HG02642 (cell line): ENCODE data around the gene TPRX2.
"Not testable (repeated sequence)": the region's sequence is repeated elsewhere in the genome, so short reads cannot be mapped to it uniquely, and the experiment has no call there.

Experiments
- ATAC-seq: cut with Tn5 transposase; IDR thresholded peaks from one replicate; pipeline ENCODE4 v1.9.1; 2021; ENCODE audit warnings: mild to moderate bottlenecking; ENCODE audit not compliant: unreplicated experiment, poor library complexity

The TPRX2 gene

DNA sequence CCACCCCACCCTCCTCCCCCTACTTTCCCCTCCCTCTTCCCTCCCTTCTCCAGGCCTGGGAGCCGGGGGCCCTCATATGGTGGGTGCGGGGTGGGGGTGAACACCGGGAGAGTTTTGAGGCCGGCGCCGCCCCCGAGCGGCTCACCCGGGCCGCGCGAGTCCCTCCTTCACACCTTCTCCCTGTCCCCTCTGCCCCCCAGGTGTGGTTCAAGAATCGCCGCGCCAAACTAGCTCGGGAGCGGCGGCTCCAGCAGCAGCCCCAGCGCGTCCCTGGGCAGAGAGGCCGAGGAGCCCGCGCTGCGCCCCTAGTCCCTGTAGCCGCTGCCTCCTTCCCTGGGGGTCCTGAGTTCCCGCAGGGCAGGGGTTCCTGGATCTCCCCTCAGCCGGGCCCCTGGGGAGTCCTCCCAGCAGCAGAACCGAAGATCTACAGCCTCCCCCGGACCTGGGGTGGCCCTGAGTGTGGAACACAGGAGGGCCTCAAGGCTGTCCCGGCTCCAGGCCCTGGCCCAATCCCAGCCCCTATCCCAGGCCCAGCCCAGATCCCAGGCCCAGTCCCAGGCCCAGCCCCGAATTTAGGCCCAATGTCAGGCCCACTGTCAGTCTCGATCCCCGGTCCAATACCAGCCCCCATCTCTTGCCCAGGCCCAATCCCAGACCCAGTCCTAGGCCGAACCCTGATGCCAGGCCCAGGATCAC lies 1.7 kb downstream of the TPRX2 start:
- ATAC-seq = no peak

DNA sequence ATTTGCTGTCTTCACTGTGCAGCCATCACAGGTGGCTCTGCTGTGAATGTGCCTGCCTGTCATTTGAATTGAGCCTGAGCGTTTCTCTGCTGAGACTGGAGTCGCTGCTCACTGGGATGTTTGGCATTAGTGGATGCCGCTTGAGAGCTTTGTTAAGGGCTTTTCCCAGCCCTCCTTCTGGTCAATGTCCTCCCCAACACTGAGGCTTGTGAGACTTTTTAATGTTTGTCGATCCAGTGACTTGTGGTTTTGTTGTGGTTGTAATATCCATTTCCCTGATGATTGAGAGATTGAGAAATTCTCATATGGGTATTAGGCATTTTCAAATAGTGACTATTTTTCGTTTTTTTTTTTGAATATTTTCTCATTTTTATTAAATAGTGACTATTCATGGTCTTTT lies 2.6 kb downstream of the TPRX2 start:
- no peak for ATAC-seq

DNA sequence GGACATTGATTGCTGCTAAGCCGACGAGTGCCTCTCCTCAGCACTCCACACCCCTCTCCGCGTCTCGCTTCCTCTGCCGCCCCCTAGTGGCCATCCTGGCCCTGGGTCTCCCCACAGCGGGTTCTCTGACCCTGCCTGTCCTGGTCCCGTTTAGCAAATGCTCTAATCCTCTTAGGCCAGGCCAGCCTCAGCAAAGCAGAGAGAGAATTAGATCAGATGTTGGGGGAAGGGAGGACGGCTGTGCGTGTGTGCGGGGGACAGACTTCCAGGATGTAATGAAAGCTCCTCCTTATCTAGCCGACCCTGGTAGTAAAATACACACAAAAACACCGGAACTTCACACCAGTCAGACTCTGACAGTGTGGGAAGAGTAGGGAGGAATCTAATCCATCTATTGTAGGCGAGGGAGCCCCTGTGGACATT lies 4.5 kb downstream of the TPRX2 start:
- ATAC-seq = no peak

DNA sequence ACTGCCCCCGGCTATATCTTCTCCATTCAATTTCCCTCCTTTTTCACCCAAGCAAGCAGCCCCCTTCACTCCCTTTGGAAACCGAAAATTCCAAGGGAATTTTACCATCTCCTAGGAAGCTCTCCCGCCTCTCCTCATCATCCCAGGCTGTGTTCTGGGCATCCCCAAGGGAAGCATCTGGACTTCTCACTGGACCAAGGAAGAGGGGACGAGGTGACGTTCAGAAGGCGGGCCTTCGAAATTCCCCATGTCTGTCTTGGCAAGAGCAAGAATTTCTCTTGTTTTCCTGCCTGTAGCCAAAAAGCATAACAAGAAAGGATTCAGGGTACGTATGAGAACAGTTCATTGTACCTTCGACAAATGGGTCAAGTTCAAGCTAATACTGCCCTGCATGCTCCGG lies 6.1 kb downstream of the TPRX2 start:
- no peak for ATAC-seq

DNA sequence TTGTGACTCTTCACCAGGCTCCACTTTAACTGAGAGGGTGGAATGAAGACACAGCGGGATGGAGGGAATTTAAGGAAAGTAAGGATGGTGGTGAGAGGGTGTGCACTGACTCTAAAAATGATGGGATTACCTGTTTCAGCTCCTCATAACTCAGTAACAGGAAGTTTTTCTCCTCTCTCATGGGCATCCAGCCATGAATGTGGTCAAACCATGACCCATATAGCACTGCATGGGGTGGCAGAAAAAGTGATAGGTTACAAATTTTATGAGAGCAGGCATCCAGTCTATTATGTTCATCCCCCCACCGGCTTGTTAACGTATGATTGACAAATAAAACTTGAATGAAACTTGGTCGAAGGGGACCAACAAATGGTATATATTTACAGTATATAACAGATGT lies 19.9 kb downstream of the TPRX2 start:
- no peak for ATAC-seq

DNA sequence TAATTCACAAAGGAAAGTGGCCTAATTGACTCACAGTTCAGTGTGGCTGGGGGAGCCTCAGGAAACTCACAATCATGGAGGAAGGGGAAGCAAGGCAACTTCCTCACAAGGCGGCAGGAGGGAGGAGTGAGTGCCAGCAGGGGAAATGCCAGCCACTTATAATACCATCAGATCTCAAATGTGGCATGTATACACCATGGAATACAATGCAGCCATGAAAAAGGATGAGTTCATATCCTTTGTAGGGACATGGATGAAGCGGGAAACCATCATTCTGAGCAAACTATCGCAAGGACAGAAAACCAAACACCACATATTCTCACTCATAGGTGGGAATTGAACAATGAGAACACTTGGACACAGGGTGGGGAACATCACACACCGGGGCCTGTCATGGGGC lies 20.4 kb downstream of the TPRX2 start:
- ATAC-seq = not testable (repeated sequence)

DNA sequence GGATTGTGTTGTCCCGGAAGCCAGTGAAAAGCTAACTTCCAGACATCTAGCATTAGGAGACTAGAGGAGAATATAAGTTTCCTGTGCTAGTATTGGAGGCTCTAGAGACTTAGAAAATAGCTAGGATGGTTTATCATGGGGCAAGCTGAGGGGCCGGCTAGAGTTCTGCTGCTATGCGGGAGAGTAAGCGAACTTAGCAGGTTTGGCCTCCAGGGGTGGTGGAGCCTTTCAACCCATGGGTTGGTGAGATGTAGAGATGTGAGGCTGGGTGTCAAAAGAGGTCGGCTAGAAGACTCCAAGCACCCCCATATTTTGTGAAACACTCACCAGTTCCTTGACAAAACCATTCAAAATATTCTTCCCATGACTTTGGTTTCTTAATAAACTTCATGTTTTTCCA lies 22.7 kb downstream of the TPRX2 start:
- ATAC-seq = no peak

DNA sequence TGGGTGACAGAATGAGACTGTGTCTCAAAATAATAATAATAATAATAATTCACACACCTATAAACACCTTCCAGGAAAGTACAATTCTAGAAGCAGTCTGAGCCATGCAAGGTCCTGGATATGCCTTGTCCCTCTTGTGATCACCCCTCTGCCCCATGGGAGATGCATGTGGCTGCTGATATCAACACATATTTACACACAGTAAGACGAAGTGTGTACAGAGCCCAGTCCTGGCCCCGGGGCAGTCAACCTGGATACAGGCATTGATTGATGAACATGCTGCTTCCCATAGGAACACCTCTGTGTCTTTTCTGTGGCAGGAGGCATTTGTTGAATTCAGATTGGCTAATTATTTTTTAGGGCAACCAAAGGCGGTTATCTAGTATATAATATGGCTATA lies 23.9 kb downstream of the TPRX2 start:
- no peak for ATAC-seq

DNA sequence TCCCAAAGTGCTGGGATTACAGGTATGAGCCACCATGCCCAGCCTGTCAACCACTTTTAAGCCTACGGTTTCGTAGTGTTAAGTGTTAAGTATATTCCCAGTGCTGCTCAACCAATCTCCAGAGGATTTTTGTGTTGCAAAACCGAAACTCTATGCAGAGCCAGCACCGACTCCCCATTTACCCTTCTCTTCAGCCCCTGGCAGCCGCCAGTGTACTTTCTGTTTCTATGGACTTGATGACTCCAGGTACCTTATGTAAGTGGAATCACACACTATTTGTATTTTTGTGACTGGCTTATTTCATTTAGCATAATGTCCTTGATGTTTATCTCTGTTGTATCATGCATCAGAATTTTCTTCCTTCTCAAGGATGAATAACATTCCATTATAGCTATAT lies 26.0 kb downstream of the TPRX2 start:
- no peak for ATAC-seq

DNA sequence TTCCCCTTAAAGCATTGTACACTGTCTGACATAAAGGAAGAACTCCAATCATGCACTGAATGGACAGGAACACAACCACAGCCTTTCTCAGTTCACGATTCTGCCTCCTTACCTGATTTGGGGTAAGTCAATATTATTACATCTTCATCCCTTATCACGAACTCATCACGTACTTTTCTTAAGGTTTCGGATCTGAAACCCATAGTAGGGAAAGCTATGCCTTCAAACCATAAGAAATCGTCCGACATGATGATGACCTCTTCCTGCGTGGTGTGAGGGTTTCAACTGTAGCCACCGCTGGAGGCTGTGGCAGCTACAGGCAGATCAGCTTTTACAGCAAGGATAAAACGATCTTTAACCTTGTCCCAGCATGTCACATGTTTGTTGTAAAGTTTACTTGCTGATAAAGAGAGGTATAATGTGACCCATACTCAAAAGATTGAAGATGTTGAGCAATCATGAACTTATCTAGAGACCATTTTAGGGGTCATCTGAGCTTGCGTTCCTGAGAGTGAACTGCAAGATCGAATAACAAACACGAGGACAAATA lies 27.1 kb downstream of the TPRX2 start, which contains the start of gene SULT2A1:
Gene SULT2A1, minus strand, starts transcription at position 306 of the 550 bp plus-strand sequence. Its CDS starts 58 bp downstream, at position 248.
- ATAC-seq = no peak

DNA sequence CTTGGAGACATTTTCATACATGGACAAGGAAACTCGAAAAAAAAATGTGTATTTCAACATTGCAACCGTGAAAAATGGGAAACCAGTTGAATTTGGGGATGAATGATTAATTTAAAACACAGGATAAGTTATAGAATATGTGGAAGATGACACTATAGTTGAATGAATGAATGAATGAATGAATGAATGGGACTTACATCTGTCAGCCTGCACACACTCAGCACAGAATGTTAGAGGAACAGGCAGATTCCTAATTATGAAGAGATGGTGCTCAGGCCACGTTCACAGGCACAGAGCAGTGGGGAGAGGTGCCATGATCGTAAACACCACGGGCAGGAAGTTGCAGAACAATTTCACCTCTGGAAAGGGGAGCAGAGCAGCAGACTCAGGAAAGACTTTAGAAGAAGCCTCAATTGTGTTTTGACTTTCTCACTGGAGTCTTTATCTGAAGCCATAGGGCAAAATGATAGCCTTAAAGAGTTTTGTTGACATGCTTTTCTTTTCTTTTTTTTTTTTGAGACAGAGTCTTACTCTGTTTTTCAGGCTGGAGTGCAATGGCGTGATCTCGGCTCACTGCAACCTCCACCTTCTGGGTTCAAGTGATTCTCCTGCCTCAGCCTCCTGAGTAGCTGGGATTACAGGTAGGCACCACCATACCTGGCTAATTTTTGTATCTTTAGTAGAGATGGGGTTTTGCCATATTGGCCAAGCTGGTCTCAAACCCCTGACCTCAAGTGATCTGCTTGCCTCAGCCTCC lies 32.0 kb downstream of the TPRX2 start:
- no peak for ATAC-seq

DNA sequence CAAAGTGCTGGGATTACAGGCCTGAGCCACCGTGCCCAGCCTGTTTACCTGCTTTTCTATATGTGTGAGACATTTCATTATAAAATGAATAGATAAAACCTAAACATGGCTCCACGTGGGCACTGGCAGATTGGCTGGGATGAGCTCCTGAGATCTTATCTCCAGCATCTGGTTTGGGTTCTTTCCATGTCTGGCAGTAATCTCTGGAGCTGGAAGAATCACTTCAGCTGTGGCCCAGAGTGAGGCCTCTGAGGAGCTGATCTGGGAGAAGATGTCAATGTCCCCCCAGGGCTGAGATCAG lies 32.5 kb downstream of the TPRX2 start:
- no peak for ATAC-seq

DNA sequence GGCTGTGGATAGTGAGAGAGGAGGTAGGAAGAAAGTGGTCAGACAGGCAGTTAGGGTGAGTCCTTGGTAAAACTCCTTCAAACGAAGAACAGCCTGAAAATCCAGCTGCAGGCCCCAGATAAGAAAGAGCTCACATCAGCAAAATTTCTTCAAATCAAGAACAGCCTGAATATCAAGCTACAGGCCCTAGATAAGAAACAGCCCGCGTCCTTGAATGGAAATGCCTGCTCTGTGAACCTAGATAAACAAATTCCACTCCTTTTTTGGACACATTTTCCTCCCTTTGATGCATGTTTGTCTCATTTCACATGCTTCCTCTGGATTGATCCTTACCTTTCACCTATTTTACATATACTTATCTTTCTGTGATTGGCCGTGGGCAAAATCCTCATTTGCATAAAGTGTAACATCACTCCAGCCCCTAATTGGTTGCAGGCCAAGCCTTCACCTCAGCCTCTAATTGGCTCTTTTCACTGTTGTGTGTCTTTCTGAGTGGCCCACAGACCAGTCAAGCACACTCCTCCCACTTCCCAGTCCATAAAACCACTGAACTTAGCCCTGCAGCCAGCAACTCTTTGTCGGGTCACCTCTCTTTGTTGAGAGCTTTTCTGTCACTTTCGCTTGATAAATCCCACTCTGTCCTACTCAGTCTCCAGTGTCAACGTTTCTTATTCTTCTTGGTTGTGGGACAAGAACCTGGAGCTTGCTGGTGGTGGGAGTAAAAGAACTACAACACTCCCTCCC lies 33.1 kb downstream of the TPRX2 start:
- ATAC-seq = no peak

DNA sequence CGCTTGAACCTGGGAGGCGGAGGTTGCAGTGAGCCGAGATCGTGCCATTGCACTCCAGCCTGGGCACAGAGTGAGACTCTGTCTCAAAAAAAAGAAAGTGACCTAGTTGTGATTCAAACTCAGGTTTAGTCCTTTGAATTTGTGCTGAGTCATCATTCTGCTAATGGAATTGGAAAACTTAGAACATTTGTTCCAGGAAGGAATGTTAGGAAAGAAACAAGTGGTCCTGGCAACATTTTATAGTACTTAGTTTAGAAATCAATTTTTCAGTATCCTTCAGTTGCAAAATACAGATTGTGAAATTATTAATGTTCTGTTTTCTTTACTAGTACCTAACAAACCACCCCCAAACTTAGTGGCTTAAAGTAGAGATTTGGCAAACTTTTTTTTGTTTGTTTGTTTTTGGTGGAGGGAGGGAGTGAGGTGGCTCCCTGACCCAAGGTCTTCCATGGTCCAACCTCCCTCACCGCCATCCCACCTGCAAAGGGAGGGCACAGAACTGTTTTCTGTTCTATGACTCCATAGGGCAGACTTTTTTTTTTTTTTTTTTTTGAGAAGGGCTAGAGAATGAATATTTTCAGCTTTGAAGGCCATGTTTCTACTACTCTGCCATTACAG lies 36.2 kb downstream of the TPRX2 start:
- no peak for ATAC-seq

DNA sequence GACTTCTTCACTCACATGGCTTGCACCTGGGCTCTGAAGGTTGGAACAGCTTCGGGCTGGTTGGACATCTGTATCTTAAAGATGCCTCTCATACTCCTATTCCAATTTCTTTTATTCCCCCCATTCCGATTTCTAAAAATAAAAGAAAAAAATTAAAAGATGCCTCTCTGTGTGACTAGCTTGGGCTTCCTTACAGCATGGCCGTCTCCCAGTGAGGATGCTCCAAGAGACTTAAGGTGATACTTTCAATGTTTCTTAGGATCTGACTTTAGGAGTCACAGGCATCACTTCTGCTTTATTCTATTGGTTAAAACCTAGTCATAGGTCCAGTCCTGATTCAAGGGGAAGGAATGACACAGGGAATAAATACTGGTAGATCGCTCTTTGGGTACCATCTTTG lies 37.0 kb downstream of the TPRX2 start:
- no peak for ATAC-seq

DNA sequence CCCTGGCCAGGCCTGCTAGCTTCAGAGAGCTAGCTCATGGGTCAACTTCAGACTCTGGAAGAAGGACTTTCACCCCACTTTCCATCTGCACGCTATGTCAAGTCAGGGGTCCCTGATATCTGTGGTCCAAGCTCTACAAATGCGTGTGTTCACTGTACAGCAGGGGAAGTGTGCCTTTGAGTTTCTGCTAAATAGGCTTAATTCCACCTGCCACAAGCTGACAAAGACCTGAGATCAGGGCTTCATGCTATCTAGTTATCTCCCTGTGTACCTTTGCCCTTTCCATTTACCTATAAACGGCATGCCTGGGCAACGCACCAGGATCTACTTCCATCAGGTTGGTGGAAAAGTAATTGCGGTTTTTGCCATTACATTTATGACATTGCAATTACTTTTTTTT lies 37.7 kb downstream of the TPRX2 start:
- no peak for ATAC-seq

DNA sequence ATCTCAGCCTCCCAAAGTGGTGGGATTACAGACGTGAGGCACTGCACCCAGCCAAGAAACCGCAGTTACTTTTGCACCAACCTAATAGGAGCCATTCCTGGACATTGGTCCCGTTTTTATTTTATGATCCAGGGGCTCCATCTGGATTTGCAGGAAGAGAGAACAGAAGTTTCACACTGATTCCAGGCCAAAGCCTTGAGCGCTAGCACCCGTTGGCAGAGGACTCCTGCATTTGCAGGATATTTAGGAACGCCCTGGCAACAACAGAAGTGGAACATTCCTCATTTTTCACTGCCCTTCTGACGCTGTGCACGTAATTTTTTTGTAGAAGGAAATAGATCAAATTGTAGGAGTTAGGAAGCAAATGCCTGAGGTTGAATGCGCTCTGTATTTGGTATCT lies 38.8 kb downstream of the TPRX2 start:
- ATAC-seq = no peak

DNA sequence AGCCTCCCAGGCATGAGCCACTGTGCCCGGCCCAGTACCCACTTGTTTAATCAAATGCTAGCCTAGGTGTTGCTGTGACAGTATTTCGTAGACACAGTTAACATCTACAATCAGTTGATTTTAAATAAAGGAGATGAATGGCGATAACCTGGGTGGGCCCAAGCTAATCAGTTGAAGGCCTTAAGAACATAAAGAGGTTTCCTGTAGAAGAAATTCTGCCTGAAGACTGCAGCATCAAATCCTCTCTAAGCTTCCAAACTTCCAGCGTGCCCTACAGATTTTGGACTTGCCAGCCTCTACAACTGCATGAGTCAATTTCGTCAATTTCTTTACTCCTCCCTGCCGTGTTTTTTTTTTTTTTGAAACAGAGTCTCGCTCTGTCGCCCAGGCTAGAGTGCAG lies 40.3 kb downstream of the TPRX2 start:
- no peak for ATAC-seq

DNA sequence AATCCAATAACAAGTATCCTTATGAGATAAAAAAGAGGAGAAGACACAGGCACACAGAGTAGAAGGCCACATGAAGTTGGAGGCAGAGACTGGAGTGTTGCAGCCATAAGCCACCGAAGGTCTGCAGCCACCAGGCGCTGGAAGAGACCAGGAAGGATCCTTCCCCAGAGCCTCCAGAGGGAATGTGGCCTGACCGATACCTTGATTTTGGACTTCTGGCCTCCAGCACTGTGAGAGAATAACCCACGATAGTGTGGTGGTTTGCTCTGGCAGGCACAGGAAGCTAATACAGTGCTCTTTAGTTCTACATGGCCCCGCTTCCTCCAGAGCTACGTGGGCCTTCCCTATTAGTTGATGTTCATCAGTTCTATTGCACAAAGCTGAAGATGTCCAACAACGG lies 42.3 kb downstream of the TPRX2 start:
- ATAC-seq = no peak

DNA sequence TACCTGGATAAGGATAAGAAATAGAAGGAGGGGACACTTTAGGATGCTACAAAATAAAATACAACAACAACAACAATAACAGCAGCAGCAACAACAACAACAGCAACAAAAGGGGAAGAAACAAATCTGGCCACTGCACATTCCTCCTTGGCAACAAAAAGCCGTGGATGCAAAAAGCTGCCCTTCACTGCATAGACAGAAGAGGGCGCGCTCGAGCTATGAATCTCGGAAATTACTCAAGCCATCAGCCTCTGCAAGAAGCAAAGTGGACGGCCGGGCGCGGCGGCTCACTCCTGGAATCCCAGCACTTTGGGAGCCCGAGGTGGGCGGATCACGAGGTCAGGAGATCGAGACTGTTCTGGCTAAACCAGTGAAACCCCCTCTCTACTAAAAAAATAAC lies 50.3 kb downstream of the TPRX2 start:
- not testable (repeated sequence) for ATAC-seq

DNA sequence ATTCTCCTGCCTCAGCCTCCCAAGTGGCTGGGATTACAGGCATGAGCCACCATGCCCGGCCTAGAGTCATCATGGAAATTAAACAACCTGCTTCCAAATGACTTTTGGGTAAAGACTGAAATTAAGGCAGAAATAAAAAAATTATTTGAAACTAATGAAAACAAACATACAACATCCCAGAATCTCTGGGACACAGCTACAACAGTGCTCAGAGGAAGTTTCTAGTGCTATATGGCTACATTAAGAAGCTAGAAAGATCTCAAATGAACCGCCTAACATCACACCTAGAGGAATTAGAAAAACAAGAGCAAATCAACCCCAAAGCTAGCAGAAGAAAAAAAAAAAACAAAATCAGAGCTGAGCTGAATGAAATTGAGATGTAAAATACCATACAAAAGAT lies 51.2 kb downstream of the TPRX2 start:
- ATAC-seq = not testable (repeated sequence)
